Neural progenitor cell (in vitro differentiated cells): ENCODE data around the gene ACAP2.

Source experiments
- CTCF ChIP-seq: fragments of 200-600 bp; sonication (generic); IDR thresholded peaks from 2 replicates; pipeline ENCODE4 v1.5.1; 2017; ENCODE audit warnings: antibody characterized with exemption, mild to moderate bottlenecking
- EZH2phosphoT487 ChIP-seq: fragments of 200-600 bp; sonication (generic); IDR thresholded peaks from 2 replicates; pipeline ENCODE4 v1.6.1; 2017; ENCODE audit warnings: antibody characterized with exemption

- TF ChIP-seq CTCF (no peak), EZH2phosphoT487 (no peak)
These were observed 21.4 kb downstream of the ACAP2 start for GRCh38 chr3:195421400-195421799.
